ENCODE measurements around the gene CCNY. TPM values are rescaled to one million over a fixed set of nuclear protein-coding genes. Genes with fewer than 3 reads are reported as not detected.

CCNY gene
- total RNA-seq, 1 experiment from 2014 or later: 40.1 TPM

- DNase-seq (ENCODE audit: low read depth): no peak
Observed at GRCh38 chr10:35581655-35582054, 245.3 kb downstream of the CCNY start.

GRCh38 chr10:35584946-35585345, 248.6 kb downstream of the CCNY start:
- no peak for DNase-seq (ENCODE audit: low read depth)

- no peak for DNase-seq (ENCODE audit: low read depth)
Observed at GRCh38 chr10:35585356-35585755, 249.0 kb downstream of the CCNY start.

- DNase-seq (ENCODE audit: low read depth): no peak
Observed at GRCh38 chr10:35585903-35586535, 249.7 kb downstream of the CCNY start.

GRCh38 chr10:35588836-35589235, 252.5 kb downstream of the CCNY start:
- DNase-seq (ENCODE audit: low read depth): no peak

- DNase-seq (ENCODE audit: low read depth): no peak
Observed at GRCh38 chr10:35592441-35592840, 256.1 kb downstream of the CCNY start.

- DNase-seq (ENCODE audit: low read depth): no peak
Observed at GRCh38 chr10:35594115-35595079, 258.1 kb downstream of the CCNY start.

- no peak for DNase-seq (ENCODE audit: low read depth)
Observed at GRCh38 chr10:35595106-35595505, 258.8 kb downstream of the CCNY start.

- no peak for DNase-seq (ENCODE audit: low read depth)
Observed at GRCh38 chr10:35598379-35598778, 262.1 kb downstream of the CCNY start.

- DNase-seq (ENCODE audit: low read depth): no peak
Observed at GRCh38 chr10:35600193-35600592, 263.9 kb downstream of the CCNY start.

- DNase-seq (ENCODE audit: low read depth): no peak
Observed at GRCh38 chr10:35605191-35605590, 268.9 kb downstream of the CCNY start, which contains the start of gene GJD4. Gene GJD4 (plus strand): TSS chr10:35605341. CDS start chr10:35605568, 227 bp downstream.

- DNase-seq (ENCODE audit: low read depth): no peak
Observed at GRCh38 chr10:35606430-35606829, 270.1 kb downstream of the CCNY start.

- no peak for DNase-seq (ENCODE audit: low read depth)
Observed at GRCh38 chr10:35607475-35608327, 271.4 kb downstream of the CCNY start.

GRCh38 chr10:35608328-35608672, 272.0 kb downstream of the CCNY start:
- no peak for DNase-seq (ENCODE audit: low read depth)

- no peak for DNase-seq (ENCODE audit: low read depth)
Observed at GRCh38 chr10:35611750-35612149, 275.4 kb downstream of the CCNY start.

- DNase-seq (ENCODE audit: low read depth): no peak
Observed at GRCh38 chr10:35612385-35613106, 276.2 kb downstream of the CCNY start.

- no peak for DNase-seq (ENCODE audit: low read depth)
Observed at GRCh38 chr10:35613107-35613440, 276.8 kb downstream of the CCNY start.

GRCh38 chr10:35613597-35614226, 277.4 kb downstream of the CCNY start:
- peak; percentile 20 for DNase-seq (ENCODE audit: low read depth)

GRCh38 chr10:35614312-35614711, 278.0 kb downstream of the CCNY start:
- no peak for DNase-seq (ENCODE audit: low read depth)
